Hepatocyte (in vitro differentiated cells): ENCODE data around the gene CMTM5.

ENCODE experiments used
- EZH2 ChIP-seq: fragments of 200-600 bp; sonication (generic); IDR thresholded peaks from 2 replicates; pipeline ENCODE4 v1.6.1; 2016; ENCODE audit warnings: antibody characterized with exemption, mild to moderate bottlenecking, borderline replicate concordance
- EZH2phosphoT487 ChIP-seq: fragments of 200-600 bp; sonication (generic); IDR thresholded peaks from one replicate; pipeline ENCODE4 v1.6.1; 2018; ENCODE audit warnings: antibody characterized with exemption, mild to moderate bottlenecking, low read depth, moderate library complexity; ENCODE audit not compliant: unreplicated experiment, severe bottlenecking
- TF ChIP-seq, protein P1 (sequence below): fragments of 200-600 bp; sonication (generic); IDR thresholded peaks from 2 replicates; pipeline ENCODE4 v1.5.1; 2016; ENCODE audit warnings: antibody characterized with exemption, mild to moderate bottlenecking; ENCODE audit not compliant: poor library complexity

DNA sequence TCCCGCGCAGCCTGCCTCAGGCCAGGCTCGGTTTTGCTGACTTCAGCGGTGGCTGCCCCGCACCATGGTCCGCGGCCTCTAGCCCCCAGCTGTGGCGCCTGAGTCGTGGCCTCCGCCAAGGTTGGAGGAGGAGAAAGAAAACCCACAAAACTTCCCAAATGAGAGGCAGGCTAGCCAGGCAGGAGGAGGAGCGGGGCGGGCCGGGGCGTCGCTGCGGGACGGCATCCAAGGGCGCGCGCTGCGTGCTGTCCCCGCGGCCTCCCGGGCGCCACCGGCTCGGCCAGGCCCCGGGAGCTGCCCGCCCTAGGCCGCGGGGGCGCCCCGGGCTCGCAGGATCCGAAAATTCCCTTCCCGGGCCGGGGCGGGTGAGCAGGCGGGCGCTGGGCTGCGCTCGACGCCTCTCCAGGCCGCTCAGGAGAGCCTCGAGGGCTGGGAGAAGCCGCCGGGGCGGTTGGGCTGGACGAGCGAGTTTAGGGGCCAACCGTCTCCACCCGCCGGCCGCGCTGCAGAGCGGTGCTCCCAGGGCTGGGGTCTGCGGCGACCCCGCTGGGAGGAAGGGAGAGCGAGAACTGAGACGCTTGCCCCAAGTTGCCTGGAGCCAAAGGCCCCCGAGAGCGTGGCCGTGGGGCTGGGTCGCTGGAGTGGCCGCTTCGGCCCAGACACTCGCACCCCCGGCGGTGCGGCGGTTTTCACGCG, 11.7 kb upstream of the CMTM5 start, which contains the start of gene EFS:
- TF ChIP-seq, protein P1, sequence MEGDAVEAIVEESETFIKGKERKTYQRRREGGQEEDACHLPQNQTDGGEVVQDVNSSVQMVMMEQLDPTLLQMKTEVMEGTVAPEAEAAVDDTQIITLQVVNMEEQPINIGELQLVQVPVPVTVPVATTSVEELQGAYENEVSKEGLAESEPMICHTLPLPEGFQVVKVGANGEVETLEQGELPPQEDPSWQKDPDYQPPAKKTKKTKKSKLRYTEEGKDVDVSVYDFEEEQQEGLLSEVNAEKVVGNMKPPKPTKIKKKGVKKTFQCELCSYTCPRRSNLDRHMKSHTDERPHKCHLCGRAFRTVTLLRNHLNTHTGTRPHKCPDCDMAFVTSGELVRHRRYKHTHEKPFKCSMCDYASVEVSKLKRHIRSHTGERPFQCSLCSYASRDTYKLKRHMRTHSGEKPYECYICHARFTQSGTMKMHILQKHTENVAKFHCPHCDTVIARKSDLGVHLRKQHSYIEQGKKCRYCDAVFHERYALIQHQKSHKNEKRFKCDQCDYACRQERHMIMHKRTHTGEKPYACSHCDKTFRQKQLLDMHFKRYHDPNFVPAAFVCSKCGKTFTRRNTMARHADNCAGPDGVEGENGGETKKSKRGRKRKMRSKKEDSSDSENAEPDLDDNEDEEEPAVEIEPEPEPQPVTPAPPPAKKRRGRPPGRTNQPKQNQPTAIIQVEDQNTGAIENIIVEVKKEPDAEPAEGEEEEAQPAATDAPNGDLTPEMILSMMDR = no peak
- TF ChIP-seq EZH2 (no peak), EZH2phosphoT487 (no peak)
